ENCODE data around the gene GOLGA6L25.
"Not testable (repeated sequence)": the region's sequence is repeated elsewhere in the genome, so short reads cannot be mapped to it uniquely, and the experiment has no call there.

The GOLGA6L25 gene

GRCh38 chr15:28553268-28553667 lies at the start of gene GOLGA6L25:
Gene GOLGA6L25 (plus strand): TSS chr15:28553568. CDS start chr15:28553629, 61 bp downstream.
- not testable (repeated sequence) for DNase-seq (ENCODE audit: extremely low read depth, low read depth); H3K4me3 ChIP-seq (replicated peaks; ENCODE audit: low read depth, low read length)

GRCh38 chr15:28508217-28508889 lies 45.0 kb upstream of the GOLGA6L25 start:
- not testable (repeated sequence) for H3K4me3 ChIP-seq (replicated peaks; ENCODE audit: low read depth, low read length); DNase-seq (ENCODE audit: extremely low read depth, low read depth)

DNA sequence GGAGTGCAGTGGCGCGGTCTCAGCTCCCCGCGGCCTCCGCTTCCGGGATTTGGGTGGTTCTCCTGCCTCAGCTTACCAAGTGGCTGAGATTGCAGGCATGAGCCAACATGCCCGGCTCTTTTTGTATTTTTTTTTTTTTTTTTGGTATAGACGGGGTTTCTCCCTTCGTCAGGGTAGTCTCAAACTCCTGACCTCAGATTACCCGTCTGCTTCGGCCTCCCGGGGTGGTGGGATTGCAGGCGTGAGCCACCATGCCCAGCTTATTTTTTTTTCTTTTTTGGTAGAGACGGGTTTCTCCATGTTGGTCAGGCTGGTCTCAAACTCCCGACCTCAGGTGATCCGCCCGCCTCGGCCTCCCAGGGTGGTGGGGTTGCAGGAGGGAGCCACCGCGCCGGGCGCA lies 39.2 kb upstream of the GOLGA6L25 start:
- DNase-seq (ENCODE audit: extremely low read depth, low read depth) = not testable (repeated sequence)

GRCh38 chr15:28515208-28515607 lies 38.2 kb upstream of the GOLGA6L25 start:
- H3K4me3 ChIP-seq (replicated peaks; ENCODE audit: low read depth, low read length); DNase-seq (ENCODE audit: extremely low read depth, low read depth): not testable (repeated sequence)

More for the DNA sequence above, 39.2 kb upstream of the GOLGA6L25 start:
- not testable (repeated sequence) for H3K4me3 ChIP-seq (replicated peaks; ENCODE audit: low read depth, low read length)

GRCh38 chr15:28532954-28533353 lies 20.4 kb upstream of the GOLGA6L25 start, which contains the start of gene GOLGA8G:
Gene GOLGA8G (minus strand): TSS chr15:28532971. CDS start chr15:28532909, 62 bp downstream.
- DNase-seq (ENCODE audit: extremely low read depth, low read depth); H3K4me3 ChIP-seq (replicated peaks; ENCODE audit: low read depth, low read length): not testable (repeated sequence)

DNA sequence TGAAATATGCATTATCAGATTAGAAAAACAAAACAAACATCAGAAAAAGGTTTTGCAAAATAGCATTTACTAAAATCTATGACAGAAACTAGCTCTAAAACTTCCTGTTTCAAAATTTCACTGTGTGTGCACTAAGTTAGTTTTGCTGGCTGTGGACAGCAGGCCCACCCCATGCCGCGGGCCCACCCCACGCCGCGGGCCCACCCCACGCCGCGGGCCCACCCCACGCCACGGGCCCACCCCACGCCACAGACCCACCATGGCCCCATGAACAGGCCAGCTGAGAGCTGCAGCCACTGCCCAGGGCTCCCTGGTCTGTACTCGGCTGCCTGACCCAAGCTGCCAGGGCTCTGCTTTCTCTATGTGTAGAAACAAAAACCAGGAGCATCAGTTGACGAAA lies 20.0 kb downstream of the GOLGA6L25 start:
- DNase-seq (ENCODE audit: extremely low read depth, low read depth); H3K4me3 ChIP-seq (replicated peaks; ENCODE audit: low read depth, low read length): not testable (repeated sequence)

- not testable (repeated sequence) for DNase-seq (ENCODE audit: extremely low read depth, low read depth)
Measured at GRCh38 chr15:28588977-28589606, 35.7 kb downstream of the GOLGA6L25 start.

DNA sequence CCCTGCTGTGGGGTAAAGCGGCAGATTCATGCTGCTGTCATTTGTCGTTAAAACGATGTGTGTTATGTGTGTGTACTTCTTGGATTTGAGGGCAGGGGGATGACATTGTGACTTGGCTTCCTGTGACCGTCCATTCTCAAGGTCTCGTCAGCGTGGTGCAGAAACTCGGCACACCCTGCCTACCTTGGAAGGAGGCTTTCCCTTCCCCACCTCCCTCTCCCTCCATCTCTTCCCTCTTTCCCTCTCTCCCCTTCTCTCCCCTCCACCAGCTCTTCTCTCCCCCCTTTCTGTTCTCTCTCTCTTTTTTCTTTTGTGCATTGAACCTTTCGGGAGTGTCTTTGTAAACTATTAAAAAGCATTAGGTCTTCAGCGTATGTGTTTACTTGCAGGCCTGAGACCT lies 36.4 kb downstream of the GOLGA6L25 start:
- DNase-seq (ENCODE audit: extremely low read depth, low read depth) = not testable (repeated sequence)
- H3K4me3 ChIP-seq (replicated peaks; ENCODE audit: low read depth, low read length) = peak overlapping the region; percentile 37

More at GRCh38 chr15:28588977-28589606, 35.7 kb downstream of the GOLGA6L25 start:
- 0 out of 2 replicates have a peak overlapping the region, but pooled peaks have one; percentile 9 for H3K4me3 ChIP-seq (replicated peaks; ENCODE audit: low read depth, low read length)

DNA sequence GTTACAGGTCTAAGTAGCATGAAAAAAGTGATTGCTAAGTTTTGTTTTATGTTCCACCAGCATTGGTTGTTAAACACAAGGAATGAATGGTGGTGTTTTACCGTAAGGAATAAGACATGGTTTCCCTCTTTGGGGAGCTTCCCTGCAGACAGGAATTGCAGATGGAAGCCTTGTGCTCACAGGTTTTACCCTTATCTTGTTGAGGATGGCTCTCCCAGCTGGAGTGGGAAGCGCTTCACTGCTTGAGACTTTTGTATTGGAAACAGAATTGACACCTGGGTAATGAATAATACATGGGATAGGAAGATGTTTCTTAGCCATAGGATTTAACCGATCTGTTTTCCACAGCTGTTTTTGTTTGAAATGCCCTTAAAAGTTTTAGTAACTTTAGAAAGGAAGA lies 39.0 kb downstream of the GOLGA6L25 start:
- not testable (repeated sequence) for DNase-seq (ENCODE audit: extremely low read depth, low read depth); H3K4me3 ChIP-seq (replicated peaks; ENCODE audit: low read depth, low read length)

GRCh38 chr15:28593424-28594129 lies 40.2 kb downstream of the GOLGA6L25 start:
- not testable (repeated sequence) for H3K4me3 ChIP-seq (replicated peaks; ENCODE audit: low read depth, low read length)

DNA sequence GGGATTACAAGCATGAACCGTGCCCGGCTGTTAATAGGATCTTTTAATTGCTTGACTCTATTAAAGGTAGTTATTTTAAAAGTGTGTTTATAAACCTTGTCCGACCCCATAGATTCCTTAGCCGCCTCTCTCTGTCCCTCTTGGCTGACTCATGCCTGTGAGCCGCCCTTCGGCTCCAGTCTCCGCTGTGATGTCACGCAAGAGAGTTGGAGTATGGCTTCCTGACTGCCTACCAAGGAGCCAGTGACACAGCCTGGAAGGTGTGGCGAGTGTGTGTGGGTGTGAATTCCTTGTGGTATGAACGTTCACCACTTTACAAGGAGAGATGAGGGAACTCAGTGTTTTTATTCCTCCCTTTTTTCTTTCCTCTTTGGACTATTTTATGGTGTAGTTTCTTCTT lies 44.1 kb downstream of the GOLGA6L25 start:
- not testable (repeated sequence) for DNase-seq (ENCODE audit: extremely low read depth, low read depth)

More at GRCh38 chr15:28593424-28594129, 40.2 kb downstream of the GOLGA6L25 start:
- not testable (repeated sequence) for DNase-seq (ENCODE audit: extremely low read depth, low read depth)

DNA sequence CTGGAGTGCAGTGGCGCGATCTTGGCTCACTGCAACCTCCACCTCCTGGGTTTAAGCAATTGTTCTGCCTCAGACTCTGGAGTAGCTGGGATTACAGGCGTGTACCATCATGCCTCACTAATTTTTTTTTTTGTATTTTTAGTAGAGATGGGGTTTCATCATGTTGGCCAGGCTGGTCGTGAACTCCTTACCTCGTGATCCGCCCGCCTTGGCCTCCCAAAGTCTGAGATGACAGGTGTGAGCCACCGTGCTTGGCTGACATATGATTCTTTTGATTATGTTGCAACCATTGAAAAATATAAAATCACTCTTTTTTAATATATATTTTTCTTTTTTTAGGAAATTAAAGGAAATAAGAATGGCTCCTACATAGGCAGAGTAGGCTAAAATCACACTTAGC lies 44.8 kb downstream of the GOLGA6L25 start:
- not testable (repeated sequence) for DNase-seq (ENCODE audit: extremely low read depth, low read depth)

More for the DNA sequence above, 44.1 kb downstream of the GOLGA6L25 start:
- not testable (repeated sequence) for H3K4me3 ChIP-seq (replicated peaks; ENCODE audit: low read depth, low read length)

DNA sequence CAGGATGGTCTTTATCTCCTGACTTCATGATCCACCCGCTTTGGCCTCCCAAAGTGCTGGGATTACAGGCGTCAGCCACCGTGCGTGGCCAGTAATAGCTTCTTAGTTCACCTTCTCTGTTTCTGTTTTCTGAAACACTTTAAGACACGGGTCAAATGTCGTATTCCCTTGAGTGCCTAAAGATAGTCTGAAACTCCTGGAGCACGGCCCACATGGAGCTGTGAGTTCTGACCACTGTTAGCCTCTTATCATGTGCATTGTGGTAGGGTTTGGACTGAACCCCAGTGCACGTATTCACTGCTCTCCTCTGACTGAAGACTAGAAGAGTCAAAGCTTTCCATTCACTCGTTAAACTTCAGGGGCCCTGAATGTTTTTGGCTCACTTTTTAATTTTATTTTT lies 48.8 kb downstream of the GOLGA6L25 start:
- H3K4me3 ChIP-seq (replicated peaks; ENCODE audit: low read depth, low read length); DNase-seq (ENCODE audit: extremely low read depth, low read depth): not testable (repeated sequence)

More for the DNA sequence above, 44.8 kb downstream of the GOLGA6L25 start:
- H3K4me3 ChIP-seq (replicated peaks; ENCODE audit: low read depth, low read length) = not testable (repeated sequence)

Data from HFF-Myc (cell line).